PC-9 (cell line): ENCODE results near the gene ELAVL1.

ENCODE experiments used
- CTCF ChIP-seq: fragments of 200-600 bp; sonication (generic); conservative IDR thresholded peaks from 2 replicates; pipeline ENCODE4 v1.6.1; 2017; ENCODE audit warnings: mixed run types, antibody characterized with exemption, mild to moderate bottlenecking, moderate library complexity
- EZH2 ChIP-seq: fragments of 200-600 bp; sonication (generic); IDR thresholded peaks from 2 replicates; pipeline ENCODE4 v1.8.0; 2017; ENCODE audit warnings: antibody characterized with exemption, low read depth

GRCh38 chr19:8001995-8002849 lies 3.2 kb downstream of the ELAVL1 start:
- TF ChIP-seq CTCF = peak; percentile 99
- no peak for TF ChIP-seq EZH2
